ENCODE measurements around the gene LDLR. TPM values are rescaled to one million over a fixed set of nuclear protein-coding genes. Genes with fewer than 3 reads are reported as not detected.
A peak's percentile ranks its signal among the peaks of the same experiment; 100 is the strongest.

The LDLR gene
- total and polyA plus RNA-seq, 7 donors, result 7.1 to 139 (median 20.6) TPM

DNA sequence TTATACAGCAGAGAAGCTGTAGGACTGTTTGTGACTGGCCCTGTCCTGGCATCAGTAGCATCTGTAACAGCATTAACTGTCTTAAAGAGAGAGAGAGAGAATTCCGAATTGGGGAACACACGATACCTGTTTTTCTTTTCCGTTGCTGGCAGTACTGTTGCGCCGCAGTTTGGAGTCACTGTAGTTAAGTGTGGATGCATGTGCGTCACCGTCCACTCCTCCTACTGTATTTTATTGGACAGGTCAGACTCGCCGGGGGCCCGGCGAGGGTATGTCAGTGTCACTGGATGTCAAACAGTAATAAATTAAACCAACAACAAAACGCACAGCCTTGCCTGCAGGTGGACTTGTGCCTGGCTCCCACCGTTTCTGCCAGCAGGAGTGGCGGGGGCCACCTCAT, 27.3 kb upstream of the LDLR start:
- no peaks in the 10 kb centered on the region for H3K27me3 ChIP-seq
- peaks cover 0 to 31% (median 18%) of the 10 kb centered on the region in 4 donors for H3K4me1 ChIP-seq
- H3K36me3 ChIP-seq, result peaks cover 0 to 20% (median 7%) of the 10 kb centered on the region in 4 donors
- H3K9me3 ChIP-seq, result no peaks in the 10 kb centered on the region
- H3K4me3 ChIP-seq, result no peak overlapping the region
- DNase-seq, result peak; percentile 92
- TF ChIP-seq POLR2A (IDR thresholded peaks at IDR 0.05) (no peak), POLR2AphosphoS5 (IDR thresholded peaks at IDR 0.05) (peak; percentile 60 to 76 (median 69)), EP300 (IDR thresholded peaks at IDR 0.05) (peak; percentile 38 to 88 (median 82))
- WGBS, 2 donors, result 85% methylated on average over 14 of the region's 14 CpGs
- intact Hi-C loops (cut with DNase I), result loop anchor here (2.0 kb wide), 1 partner anchor 23 kb away; no protein-coding TSS in a partner anchor
- peak overlapping the region; percentile 70 to 87 (median 82) for H3K27ac ChIP-seq

- 92 to 93% methylated on average over 3 of the region's 3 CpGs for WGBS, 2 donors
- H3K27ac ChIP-seq, result peak overlapping the region in 3 of 4 donors; percentile 81 to 87 (median 84)
Measured at GRCh38 chr19:11063434-11063833, 25.8 kb upstream of the LDLR start.

GRCh38 chr19:11064831-11065303, 24.4 kb upstream of the LDLR start:
- no peak overlapping the region for H3K4me3 ChIP-seq
- no peaks in the 10 kb centered on the region for H3K27me3 ChIP-seq
- 88 to 89% methylated on average over 10 of the region's 10 CpGs for WGBS, 2 donors
- H3K27ac ChIP-seq, result peak overlapping the region; percentile 47 to 84 (median 59)
- H3K4me1 ChIP-seq, result peaks cover 0 to 31% (median 18%) of the 10 kb centered on the region in 4 donors
- DNase-seq, result no peak
- intact Hi-C loops (cut with DNase I), result no loop called here
- peaks cover 0 to 13% (median 3%) of the 10 kb centered on the region in 4 donors for H3K36me3 ChIP-seq
- H3K9me3 ChIP-seq, result no peaks in the 10 kb centered on the region
- TF ChIP-seq POLR2AphosphoS5 (IDR thresholded peaks at IDR 0.05) (no peak), EP300 (IDR thresholded peaks at IDR 0.05) (no peak), POLR2A (IDR thresholded peaks at IDR 0.05) (no peak)
- TF ChIP-seq, protein P1, sequence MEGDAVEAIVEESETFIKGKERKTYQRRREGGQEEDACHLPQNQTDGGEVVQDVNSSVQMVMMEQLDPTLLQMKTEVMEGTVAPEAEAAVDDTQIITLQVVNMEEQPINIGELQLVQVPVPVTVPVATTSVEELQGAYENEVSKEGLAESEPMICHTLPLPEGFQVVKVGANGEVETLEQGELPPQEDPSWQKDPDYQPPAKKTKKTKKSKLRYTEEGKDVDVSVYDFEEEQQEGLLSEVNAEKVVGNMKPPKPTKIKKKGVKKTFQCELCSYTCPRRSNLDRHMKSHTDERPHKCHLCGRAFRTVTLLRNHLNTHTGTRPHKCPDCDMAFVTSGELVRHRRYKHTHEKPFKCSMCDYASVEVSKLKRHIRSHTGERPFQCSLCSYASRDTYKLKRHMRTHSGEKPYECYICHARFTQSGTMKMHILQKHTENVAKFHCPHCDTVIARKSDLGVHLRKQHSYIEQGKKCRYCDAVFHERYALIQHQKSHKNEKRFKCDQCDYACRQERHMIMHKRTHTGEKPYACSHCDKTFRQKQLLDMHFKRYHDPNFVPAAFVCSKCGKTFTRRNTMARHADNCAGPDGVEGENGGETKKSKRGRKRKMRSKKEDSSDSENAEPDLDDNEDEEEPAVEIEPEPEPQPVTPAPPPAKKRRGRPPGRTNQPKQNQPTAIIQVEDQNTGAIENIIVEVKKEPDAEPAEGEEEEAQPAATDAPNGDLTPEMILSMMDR (IDR thresholded peaks at IDR 0.05), result no peak

More at GRCh38 chr19:11063434-11063833, 25.8 kb upstream of the LDLR start:
- Histone ChIP-seq H3K27me3 (no peaks in the 10 kb centered on the region), H3K9me3 (no peaks in the 10 kb centered on the region), H3K36me3 (peaks cover 0 to 17% (median 7%) of the 10 kb centered on the region in 4 donors), H3K4me1 (peaks cover 0 to 31% (median 18%) of the 10 kb centered on the region in 4 donors), H3K4me3 (no peak overlapping the region)
- intact Hi-C loops (cut with DNase I), result loop anchor here (2.0 kb wide), 1 partner anchor 21 kb away; no protein-coding TSS in a partner anchor
- DNase-seq, result no peak
- no peak for TF ChIP-seq POLR2AphosphoS5 (IDR thresholded peaks at IDR 0.05)
- TF ChIP-seq, protein P1 (IDR thresholded peaks at IDR 0.05), result no peak
- no peak for TF ChIP-seq POLR2A (IDR thresholded peaks at IDR 0.05)
- TF ChIP-seq EP300 (IDR thresholded peaks at IDR 0.05), result no peak

DNA sequence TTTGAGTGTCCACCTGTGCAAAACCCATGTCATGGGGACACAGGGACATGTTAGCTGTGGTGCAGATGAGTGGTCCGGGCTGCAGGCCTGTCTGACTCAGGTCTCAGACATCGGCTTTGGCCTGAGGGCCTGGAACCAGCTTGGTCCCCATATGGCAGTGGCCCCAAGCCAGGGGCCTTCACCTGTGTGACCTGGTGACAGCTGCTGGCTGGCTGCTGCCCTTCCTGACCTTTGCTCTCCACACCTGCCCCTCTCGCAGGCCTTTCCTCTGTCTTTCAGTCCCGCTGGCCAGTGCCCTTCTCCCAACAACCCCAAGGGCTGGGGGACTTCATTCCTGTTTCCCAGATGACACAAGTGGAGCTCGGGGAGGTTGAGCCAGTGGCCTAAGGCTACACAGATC, 22.9 kb upstream of the LDLR start:
- WGBS, 2 donors, result 92 to 93% methylated on average over 5 of the region's 5 CpGs
- no peaks in the 10 kb centered on the region for H3K9me3 ChIP-seq
- no peak for DNase-seq
- H3K4me3 ChIP-seq, result no peak overlapping the region
- TF ChIP-seq, protein P1 (IDR thresholded peaks at IDR 0.05), result no peak
- TF ChIP-seq EP300 (IDR thresholded peaks at IDR 0.05) (no peak), POLR2A (IDR thresholded peaks at IDR 0.05) (no peak), POLR2AphosphoS5 (IDR thresholded peaks at IDR 0.05) (no peak)
- H3K27ac ChIP-seq, result no peak overlapping the region
- intact Hi-C loops (cut with DNase I), result no loop called here
- peaks cover 0 to 5% (median 0%) of the 10 kb centered on the region in 4 donors for H3K36me3 ChIP-seq
- no peaks in the 10 kb centered on the region for H3K27me3 ChIP-seq
- peaks cover 0 to 23% (median 16%) of the 10 kb centered on the region in 4 donors for H3K4me1 ChIP-seq

DNA sequence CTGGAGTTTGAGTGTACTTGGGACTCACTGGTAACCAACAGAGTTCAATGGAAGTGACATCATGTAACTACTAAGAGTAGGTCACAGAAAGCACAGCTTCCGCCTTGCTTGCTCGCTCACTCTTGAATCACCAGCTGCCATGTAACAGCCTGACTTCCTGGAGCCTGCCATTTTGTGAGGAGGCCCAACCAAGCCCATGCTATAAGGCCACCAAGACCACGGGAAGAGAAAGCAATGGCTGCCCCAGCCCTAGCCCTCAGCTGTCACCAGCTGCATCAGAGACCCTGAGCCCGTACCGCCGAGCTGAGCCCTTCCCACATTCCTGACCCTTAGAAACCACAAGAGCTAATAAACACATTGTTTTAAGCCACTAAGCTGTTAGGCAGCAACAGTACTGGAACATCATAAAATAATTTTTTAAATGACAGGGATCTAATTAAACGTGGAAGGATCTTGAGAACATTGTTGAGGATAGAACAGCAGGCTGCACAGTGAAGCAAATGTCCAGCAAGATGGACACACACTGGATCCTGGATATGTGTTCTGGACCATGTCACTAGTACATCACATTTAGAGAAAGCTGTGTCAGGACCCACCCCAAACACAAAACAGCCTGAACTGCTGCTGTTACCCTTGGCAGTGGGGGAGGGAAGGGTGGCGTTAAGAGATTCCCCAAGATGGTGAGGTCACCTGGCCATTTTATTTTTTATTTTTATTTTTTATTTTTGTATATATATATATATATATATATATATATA, 21.7 kb upstream of the LDLR start:
- no peak for DNase-seq
- no peak overlapping the region for H3K27ac ChIP-seq
- no peaks in the 10 kb centered on the region for H3K27me3 ChIP-seq
- H3K36me3 ChIP-seq, result peaks cover 0 to 5% (median 0%) of the 10 kb centered on the region in 4 donors
- intact Hi-C loops (cut with DNase I), result no loop called here
- H3K9me3 ChIP-seq, result no peaks in the 10 kb centered on the region
- no peak overlapping the region for H3K4me3 ChIP-seq
- peaks cover 0 to 11% (median 4%) of the 10 kb centered on the region in 4 donors for H3K4me1 ChIP-seq
- 91 to 93% methylated on average over 8 of the region's 8 CpGs for WGBS, 2 donors
- TF ChIP-seq POLR2A (IDR thresholded peaks at IDR 0.05), result no peak
- TF ChIP-seq, protein P1 (IDR thresholded peaks at IDR 0.05), result no peak

All from sigmoid colon (tissue), 7 donors.